ENCODE data around the gene ZNF217.
"Not testable (repeated sequence)": the region's sequence is repeated elsewhere in the genome, so short reads cannot be mapped to it uniquely, and the experiment has no call there.

ZNF217 gene

GRCh38 chr20:53622247-53623133 is 28.9 kb upstream of the ZNF217 start:
- DNase-seq (ENCODE audit: low read depth, low spot score) = no peak

- no peak for DNase-seq (ENCODE audit: low read depth, low spot score)
These were observed 28.0 kb upstream of the ZNF217 start for GRCh38 chr20:53621482-53622246.

- not testable (repeated sequence) for DNase-seq (ENCODE audit: low read depth, low spot score)
These were observed 24.9 kb upstream of the ZNF217 start for GRCh38 chr20:53618490-53619000.

- DNase-seq (ENCODE audit: low read depth, low spot score) = no peak
These were observed 24.3 kb upstream of the ZNF217 start for GRCh38 chr20:53617791-53618489.

- not testable (repeated sequence) for DNase-seq (ENCODE audit: low read depth, low spot score)
These were observed 22.9 kb upstream of the ZNF217 start for GRCh38 chr20:53616489-53616888.

GRCh38 chr20:53613748-53614147 is 20.1 kb upstream of the ZNF217 start:
- no peak for DNase-seq (ENCODE audit: low read depth, low spot score)

- not testable (repeated sequence) for DNase-seq (ENCODE audit: low read depth, low spot score)
These were observed 18.6 kb upstream of the ZNF217 start for GRCh38 chr20:53612289-53612688.

DNA sequence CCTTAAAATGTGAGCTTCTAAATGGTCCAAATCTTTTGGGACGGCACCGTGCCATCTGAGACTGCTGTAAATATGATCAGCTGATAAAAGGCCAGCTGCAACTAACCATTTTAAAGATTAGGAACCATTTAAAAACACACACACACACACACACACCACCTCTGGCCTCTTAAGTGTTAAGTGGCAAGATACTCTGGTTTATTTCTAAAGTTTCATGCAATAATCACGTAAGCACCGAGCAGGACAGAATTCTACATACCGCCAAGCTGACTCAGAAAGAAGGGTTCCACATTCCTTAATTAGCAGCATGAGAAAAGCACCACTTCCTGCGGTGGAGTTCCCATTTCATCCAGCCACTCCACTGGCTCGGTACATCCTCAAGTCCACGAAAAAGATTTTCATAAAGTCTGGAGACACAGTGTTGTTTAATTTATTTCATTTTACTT is 17.8 kb upstream of the ZNF217 start:
- DNase-seq (ENCODE audit: low read depth, low spot score) = no peak

DNA sequence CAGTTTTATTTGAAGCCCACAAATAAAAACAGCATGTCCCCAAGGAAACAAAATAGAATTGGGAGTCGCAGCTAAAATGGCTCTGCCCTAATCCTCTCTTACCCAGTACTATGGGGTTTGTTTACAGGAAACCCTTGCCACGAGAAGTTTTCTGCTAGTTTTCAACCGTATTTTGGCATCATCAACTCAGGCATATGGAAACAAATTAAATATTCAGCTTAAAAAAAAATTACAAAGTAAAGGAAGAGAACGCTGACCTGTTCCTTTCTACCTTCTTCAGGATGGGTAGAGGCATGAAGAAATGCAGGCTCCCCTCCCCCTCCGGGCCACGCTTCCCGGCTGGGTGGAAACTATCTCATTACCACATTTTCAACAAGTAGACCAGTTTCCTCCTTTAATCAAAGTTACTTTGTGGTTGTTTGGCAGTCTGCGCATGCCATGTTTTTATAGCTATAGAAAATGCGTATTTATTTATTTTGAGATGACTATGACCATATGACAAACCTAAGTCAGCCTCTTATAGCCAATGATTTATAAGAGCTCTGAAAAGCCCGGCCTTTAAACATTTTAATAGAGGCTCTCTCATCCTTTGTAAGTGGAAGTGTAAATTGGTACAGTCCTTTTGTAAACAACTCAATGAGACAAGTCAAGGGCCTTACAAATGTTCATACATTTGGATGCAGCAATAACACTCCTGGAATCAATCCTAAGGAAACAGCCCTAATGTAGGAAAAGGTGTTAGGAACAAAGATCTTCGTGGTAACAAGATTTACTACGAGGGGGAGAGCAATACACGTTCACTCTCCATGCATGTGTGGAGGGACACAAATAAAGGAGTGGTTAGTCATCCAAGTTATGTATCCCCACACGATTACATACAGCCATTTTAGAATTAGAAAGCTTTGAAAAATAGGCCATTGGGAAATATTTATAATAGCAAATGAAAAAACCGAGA is 16.1 kb upstream of the ZNF217 start:
- no peak for DNase-seq (ENCODE audit: low read depth, low spot score)

- DNase-seq (ENCODE audit: low read depth, low spot score) = no peak
These were observed 15.1 kb upstream of the ZNF217 start for GRCh38 chr20:53608456-53609452.

GRCh38 chr20:53608071-53608455 is 14.4 kb upstream of the ZNF217 start:
- DNase-seq (ENCODE audit: low read depth, low spot score) = no peak

GRCh38 chr20:53606364-53606985 is 12.8 kb upstream of the ZNF217 start:
- DNase-seq (ENCODE audit: low read depth, low spot score) = no peak

DNA sequence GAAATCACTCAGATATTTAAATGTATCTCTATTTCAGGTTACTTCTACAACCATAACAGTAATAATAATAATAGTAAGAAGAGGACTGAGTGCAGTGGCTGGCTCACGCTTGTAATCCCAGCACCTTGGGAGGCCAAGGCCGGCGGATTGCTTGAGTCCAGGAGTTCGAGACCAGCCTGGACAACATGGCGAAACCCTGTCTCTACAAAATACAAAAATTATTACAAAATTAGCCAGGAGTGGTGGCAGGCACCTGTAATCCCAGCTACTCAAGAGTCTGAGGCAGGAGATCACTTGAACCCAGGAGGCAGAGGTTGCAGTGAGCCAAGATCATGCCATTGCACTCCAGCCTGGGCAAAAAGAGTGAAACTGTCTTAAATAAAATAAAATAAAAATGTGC is 11.8 kb upstream of the ZNF217 start:
- DNase-seq (ENCODE audit: low read depth, low spot score) = not testable (repeated sequence)

- not testable (repeated sequence) for DNase-seq (ENCODE audit: low read depth, low spot score)
These were observed 11.2 kb upstream of the ZNF217 start for GRCh38 chr20:53604846-53605245.

- no peak for DNase-seq (ENCODE audit: low read depth, low spot score)
These were observed 9.0 kb upstream of the ZNF217 start for GRCh38 chr20:53602661-53603060.

- DNase-seq (ENCODE audit: low read depth, low spot score) = no peak
These were observed 6.4 kb upstream of the ZNF217 start for GRCh38 chr20:53599910-53600632.

DNA sequence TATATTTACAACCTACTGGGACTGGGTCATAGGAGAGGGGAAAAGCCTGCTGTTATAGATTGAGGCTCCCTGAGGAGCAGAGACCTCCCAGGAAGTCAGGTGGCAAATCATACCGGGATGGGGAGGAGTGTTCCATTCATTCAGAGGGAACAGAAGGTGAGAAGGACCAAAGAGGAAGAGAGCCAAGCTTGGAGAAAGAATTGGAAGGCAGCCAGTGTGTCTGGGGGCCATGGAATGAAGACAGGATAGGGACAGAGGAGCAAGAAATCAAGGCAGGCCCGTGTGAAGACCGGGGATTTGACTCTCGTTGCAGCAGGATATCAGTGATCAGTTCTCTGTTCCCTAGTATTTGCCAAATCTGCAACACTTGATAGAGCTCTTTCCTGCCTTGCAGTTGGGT is 5.7 kb upstream of the ZNF217 start:
- DNase-seq (ENCODE audit: low read depth, low spot score) = no peak

DNA sequence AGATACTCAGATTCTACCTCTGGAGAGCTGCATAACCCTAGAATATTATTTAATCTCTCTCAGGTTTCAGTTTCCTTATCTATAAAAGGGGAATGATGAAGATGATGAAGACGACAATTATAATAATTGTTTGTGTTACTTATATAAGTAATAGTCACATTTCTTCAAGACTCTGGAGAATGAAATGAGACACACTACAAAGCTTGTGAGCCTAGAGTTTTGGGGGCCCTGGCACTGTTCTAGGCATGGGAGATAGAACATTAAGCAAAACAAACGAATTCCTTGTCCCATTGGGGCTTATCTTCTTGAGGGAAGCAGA is 5.4 kb upstream of the ZNF217 start:
- DNase-seq (ENCODE audit: low read depth, low spot score) = no peak

Data from brain pericyte (primary cell).